ENCODE measurements around the gene PKNOX2.

The PKNOX2 gene

DNA sequence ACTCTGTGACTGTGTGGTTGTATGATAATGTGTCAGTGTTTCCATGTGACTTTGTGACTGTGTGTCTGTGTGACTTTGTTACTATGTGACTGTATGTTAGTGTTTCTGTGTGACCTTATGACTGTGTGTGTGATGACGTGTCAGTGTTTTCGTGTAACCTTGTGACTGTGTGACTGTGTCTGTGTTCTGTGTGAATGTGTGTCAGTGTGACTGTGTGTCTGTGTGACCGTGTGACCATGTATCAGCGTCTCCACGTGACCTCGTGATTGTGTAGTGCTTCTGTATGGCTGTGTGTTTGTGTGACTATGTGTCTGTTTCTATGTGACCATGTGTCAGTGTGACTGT is 9.5 kb upstream of the PKNOX2 start:
- DNase-seq, result no peak

DNA sequence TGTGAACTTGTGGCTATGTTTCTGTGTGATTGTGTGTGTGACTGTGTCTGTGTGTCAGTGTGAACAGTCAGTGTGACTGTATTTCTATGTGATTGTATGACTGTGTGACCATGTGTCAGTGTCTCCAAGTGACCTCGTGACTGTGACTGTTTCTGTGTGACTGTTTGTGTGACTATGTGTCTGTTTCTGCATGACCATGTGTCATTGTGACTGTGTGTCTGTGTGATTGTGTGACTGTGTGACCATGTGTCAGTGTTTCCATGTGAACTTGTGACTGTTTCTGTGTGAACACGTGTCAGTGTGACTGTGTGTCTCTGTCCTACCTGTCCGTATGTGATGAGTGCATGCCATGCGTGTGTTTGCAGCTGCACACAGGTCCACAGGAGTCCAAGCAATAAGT is 8.8 kb upstream of the PKNOX2 start:
- DNase-seq, result no peak

GRCh38 chr11:125156346-125157117 is 8.0 kb upstream of the PKNOX2 start:
- DNase-seq, result no peak

- no peak for DNase-seq
Measured at GRCh38 chr11:125157118-125157733, 7.3 kb upstream of the PKNOX2 start.

DNA sequence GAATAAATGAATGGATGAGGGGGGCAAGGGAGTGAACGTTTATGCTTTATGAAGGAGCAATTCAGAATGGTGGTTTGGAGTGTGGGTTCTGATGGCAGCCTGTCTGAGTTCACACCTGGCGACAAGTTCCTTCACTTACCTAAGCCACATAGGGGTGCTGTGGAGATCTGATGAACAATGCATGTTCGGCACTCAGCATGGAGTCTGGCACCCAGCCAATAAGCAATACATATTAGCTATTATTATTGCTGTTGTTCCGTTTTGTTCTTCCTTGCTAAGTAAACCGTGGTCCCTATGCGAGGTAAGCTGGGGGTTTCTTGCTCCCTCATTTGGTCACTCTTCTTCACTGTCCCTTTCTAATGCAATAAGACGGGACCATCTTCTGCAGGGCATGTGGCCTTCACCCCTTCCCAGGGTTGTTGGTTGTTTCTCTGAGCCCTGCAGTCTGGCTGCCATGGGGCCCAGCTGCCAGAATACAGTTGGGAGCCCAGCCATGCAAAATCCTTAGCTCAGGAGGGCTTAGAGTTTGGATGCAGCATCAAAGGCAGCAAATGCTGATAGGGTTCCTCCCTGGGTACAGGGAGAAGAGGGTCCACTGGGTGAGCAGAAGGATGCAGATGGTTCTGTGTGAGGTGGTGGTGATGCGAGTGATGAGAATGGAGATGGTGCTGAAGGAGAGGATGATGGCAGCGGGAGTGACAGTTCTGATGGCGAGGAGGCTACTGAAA is 6.4 kb upstream of the PKNOX2 start:
- no peak for DNase-seq

GRCh38 chr11:125162743-125163142 is 1.8 kb upstream of the PKNOX2 start:
- DNase-seq, result no peak

- DNase-seq, result no peak
Measured at GRCh38 chr11:125163431-125164063, 1.0 kb upstream of the PKNOX2 start.

DNA sequence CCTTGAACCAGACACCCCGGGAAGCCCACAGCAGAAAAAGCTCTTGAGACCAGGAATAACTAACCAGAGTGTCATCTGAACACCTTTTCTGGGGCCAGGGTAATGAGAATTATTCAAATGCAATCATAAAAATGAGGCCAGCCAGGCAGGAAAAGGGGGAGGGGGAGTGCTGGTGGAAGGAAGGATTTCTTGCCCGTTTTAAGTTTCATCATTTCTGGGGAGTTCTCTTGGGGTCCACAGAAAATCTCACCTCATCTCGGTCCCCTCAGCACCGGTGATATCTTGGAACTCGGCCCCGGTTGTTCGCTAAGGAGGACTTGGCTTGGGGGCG is 495 bp upstream of the PKNOX2 start:
- no peak for DNase-seq

DNA sequence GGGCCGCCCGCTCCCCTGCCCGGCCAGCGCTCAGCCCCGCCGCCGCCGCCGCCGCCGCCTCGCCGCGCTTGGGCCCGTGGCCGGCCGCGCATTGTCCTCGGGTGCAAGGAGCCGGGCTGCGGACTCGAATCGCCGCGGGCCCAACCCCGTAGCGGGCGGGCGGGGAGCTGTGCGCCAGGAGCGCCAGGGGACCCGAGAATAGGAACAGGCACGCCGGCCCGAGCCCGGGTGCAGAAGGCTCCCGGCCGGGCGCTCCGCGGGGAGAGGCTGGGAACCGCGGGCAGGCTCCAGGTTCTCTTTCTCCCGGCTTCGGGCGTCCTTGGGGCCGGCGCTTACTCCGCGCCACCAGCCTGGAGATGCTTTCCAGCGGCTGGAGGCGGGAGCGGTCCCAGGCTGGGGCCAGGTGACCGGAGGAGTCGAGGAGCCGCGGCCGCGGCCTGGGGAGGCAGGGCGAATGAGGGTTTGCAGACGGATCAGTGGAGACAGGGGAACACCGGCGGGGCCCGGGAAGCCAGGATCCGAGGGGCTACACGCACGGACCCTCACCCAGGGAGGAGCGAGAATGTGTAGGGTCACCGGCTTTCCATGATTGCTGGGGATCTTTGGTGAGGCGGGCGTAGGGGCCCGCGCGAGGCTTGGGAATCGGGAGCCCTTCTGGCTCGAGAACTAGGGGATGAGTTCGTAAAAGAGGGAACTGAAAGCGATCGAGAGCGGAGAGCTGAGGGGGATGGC is 726 bp downstream of the PKNOX2 start:
- DNase-seq, result no peak

DNA sequence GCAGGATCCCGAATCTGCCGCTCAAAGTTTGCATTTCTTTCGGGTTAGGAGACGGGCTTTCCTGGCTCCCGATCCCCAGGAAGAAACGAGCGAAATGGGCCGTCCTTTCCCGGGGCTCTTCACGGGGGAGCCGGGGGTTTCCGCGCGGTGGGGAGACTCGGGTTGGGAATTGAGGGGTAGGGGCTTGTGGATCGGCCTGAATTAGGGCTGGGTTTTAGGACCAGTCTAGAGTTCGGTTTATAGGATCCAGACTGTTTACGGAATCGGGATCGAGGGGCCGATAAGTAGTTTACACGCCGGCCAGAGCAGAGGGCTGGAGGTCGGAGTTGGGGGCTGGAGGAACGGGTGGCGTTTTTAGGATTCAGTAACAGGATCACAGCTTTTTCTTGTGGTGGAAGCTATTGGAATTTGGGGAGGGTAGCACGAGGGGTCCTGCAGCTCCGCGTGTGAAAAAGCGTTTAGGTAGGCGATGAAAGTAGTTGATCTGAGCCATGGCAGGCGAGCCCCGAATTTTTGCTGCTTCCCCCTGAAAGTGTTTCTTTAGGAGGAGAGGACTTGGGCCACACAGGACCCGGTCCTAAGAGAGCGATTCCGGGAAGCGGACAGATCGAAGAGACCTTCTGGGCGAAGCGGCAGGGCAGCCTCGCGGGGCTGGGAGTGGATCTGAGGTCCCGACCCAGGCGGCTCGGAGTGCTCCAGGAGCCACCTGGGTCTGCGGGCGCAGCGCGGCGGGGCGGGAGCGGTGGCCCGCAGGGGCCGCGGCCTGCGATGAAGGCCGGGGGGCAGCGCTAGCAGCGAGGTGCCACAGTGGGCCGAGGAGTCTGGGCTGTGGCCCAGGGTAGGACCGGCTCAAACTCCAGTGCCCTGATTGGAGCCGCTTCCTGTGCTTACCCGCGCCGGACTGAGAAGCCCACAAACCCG is 1.6 kb downstream of the PKNOX2 start:
- no peak for DNase-seq

DNA sequence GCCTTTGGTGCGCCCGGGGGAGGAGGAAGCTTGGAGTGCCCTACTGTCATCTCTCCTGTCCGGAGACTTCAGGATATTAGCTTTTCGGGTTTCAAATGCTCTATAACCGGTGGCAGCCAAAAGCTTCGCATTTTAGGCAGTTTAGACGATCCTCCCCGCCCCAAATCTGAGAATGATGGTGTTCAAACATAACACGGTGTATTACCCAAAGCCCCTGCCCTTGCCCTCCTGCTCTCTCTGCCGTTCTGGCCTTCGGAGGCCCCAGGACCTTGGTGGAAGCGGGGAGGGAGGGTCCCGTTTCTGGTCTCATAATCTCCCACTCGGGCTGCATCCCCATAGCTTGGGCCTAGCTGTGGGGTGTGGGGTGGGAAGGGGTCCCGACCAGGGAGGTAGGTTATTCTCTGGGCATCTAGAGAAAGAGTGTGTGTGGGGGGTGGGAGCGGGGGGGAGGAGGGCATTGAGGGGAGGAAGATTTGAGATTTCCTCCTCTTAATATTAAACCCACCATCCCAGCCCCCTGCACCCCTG is 2.3 kb downstream of the PKNOX2 start:
- no peak for DNase-seq

DNA sequence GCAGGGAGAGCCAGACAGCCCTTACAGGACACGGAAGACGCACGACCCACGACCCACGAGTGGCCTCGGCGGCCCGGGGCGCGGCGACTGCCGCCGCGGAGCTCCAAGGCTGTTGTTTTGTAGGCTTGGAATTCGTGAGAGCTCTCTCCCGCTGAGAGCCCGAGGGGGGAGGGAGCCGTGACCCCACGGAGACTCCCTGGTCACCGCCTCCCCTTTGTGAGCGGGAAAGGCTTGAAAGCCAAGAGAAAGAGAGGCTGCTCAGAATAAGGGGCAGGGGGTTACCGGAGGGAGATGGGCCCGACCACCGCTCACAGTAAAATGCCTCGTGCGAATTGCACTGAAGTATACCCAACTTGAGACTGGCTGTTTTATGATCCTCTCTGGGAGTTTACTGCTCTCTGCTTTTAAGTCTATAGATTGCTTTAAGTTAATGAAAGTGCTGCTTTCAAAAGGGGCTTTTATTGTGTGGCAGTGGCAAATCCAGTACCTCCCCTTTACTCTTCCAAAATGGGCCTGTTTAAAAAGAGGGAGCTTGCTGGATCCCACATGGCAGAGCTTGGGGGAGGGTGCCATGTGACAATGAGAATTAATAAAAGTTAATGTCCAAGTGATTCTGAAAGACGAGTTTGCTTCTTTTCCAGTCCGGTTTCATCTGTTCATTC is 2.9 kb downstream of the PKNOX2 start:
- DNase-seq, result no peak

DNA sequence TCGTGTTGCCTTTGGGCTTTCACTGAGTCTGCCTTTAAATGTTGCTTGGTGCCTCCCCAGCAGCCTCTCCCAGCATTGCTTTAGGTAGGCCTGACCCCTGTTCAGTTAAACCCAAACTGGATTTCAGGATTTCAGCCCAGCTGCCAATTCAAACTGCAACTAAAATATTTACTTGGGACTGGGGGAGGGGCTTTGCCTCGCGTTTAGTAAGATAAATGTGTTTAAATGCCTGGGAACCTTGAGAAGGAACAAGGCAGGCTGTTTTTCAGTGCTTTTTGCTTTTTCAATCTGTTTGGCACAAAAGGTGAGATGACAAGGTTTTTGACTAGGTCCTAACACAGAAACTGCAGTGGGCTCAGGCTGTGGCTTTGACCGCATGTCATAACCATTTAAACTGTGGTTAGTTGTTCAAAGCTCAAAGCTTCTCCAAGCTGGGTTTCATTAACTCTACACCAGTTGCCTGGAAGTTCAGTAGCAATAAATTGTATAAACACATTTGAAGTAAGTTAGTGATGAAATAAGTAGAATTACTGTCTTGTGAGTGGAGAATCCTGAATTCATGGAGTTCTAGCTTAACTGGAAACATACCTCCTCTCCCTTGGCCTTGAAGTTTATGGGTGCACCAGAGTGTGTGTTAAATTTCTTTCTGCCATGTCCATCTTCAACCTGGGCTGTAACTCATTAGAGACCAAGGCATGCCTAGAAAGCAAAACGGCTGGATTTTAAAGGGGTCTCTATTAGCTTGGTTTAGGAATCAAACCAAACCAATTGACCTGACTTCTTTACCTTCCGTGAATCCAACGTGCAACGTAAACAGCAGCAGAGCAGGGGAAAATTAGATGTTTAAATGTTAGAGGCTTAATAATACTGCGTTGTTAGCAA is 3.6 kb downstream of the PKNOX2 start:
- no peak for DNase-seq

- DNase-seq, result no peak
Measured at GRCh38 chr11:125168918-125169456, 4.4 kb downstream of the PKNOX2 start.

DNA sequence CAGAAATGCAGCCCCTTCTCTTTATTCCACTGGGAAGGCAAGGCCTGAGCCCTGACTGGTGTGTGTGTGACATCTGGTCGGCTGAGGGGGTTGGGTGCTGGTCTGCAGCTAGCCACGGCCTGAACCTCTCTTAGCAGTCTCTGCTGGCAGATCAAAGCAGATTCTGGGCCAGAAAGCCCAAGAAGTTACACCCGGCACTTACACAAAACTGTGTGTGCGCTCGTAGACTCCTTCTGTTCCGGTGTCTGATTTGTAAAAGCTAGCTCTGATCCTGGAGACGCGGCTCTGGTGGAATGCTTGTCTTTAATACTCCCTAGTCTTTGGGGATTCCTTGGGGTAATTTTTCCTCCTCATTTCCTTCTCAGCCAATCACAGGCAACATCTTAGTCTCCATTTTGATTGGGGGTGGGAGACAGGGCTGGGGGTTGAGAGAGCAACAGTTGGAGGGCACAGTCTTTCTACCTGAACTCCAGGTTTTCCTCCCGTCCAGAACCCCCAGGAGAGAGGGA is 5.5 kb downstream of the PKNOX2 start:
- DNase-seq, result no peak

- no peak for DNase-seq
Measured at GRCh38 chr11:125170510-125171031, 6.0 kb downstream of the PKNOX2 start.

- DNase-seq, result no peak
Measured at GRCh38 chr11:125171974-125172373, 7.4 kb downstream of the PKNOX2 start.

DNA sequence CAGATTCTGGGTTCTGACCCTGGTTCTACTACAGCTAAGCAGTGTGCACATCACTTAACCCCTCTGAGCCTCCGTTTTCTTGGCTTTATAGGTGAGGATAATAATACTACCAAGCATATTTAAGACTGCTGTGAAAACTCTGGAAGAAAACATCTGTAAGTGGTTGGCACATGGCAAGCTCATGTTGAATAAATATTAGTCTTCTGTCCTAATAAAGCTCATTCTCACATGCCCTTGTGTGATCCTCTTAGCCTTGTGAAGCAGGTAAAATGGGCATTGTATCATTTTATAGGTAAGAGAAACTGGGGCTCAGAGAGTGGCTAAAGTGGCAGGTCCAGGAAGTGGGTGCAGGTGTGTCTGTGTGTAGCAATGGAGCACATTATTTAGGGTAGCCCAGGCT is 8.5 kb downstream of the PKNOX2 start:
- DNase-seq, result no peak

- no peak for DNase-seq
Measured at GRCh38 chr11:125173556-125173955, 9.0 kb downstream of the PKNOX2 start.

Data from activated naive CD4-positive, alpha-beta T cell (primary cell).